ENCODE results near the gene CSAG3. TPM values are rescaled to one million over a fixed set of nuclear protein-coding genes. Genes with fewer than 3 reads are reported as not detected.

CSAG3 gene
- total RNA-seq, 1 donor from 2014 or later, result not detected

DNA sequence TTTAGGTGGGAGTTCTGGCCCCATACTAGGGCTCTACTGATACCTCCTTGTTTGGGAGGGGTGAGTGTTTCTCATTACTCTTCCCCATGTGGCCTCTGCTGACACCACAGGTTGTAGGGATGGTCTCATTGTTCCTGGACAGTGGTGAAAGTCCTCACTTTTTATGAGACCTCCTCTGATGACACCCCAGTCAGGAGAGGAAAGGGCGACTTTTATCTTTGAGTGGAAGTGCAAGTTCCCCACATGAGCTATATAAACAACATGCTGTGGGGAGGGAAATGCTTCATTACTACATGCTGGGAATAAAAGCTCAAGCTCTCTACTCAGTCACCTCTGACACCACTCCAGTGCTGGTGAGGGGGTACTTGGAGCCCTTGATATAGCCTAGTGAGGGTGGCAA is 39.9 kb downstream of the CSAG3 start:
- TF ChIP-seq, protein P1, sequence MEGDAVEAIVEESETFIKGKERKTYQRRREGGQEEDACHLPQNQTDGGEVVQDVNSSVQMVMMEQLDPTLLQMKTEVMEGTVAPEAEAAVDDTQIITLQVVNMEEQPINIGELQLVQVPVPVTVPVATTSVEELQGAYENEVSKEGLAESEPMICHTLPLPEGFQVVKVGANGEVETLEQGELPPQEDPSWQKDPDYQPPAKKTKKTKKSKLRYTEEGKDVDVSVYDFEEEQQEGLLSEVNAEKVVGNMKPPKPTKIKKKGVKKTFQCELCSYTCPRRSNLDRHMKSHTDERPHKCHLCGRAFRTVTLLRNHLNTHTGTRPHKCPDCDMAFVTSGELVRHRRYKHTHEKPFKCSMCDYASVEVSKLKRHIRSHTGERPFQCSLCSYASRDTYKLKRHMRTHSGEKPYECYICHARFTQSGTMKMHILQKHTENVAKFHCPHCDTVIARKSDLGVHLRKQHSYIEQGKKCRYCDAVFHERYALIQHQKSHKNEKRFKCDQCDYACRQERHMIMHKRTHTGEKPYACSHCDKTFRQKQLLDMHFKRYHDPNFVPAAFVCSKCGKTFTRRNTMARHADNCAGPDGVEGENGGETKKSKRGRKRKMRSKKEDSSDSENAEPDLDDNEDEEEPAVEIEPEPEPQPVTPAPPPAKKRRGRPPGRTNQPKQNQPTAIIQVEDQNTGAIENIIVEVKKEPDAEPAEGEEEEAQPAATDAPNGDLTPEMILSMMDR (IDR thresholded peaks at IDR 0.05; ENCODE audit: insufficient read depth, low read length, severe bottlenecking), result no peak
- H3K4me3 ChIP-seq (ENCODE audit: low read depth, low read length), result no peak overlapping the region

DNA sequence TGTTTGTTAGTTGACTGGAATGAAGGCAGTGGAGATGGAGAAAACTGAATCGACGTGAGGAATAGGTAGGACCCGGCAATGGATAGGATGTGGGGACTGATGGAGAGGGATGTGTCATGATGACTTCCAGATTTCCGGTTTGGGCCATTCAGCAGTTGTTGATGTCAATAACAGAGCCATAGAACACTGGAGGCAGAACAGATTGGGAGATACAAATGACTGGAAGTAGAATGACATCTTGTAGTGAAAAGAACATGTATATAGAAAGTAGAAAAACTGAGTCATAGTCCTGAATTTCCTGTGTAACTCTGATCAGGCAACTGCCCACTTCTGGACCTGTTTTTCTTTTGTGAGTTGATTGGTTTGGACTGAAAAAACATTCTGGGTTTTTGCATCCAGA is 47.0 kb downstream of the CSAG3 start:
- Histone ChIP-seq H3K36me3 (ENCODE audit: control insufficient read depth, insufficient read depth, low read length) (no peaks in the 10 kb centered on the region), H3K27me3 (ENCODE audit: control insufficient read depth, insufficient read depth, low read length) (no peaks in the 10 kb centered on the region), H3K4me3 (ENCODE audit: low read depth, low read length) (no peak overlapping the region)
- DNase-seq (ENCODE audit: low read depth) (no peak), FAIRE-seq (no peak)
- TF ChIP-seq, protein P1 (IDR thresholded peaks at IDR 0.05; ENCODE audit: insufficient read depth, low read length, severe bottlenecking), result no peak

More for the DNA sequence above, 39.9 kb downstream of the CSAG3 start:
- Histone ChIP-seq H3K36me3 (ENCODE audit: control insufficient read depth, insufficient read depth, low read length) (no peaks in the 10 kb centered on the region), H3K27me3 (ENCODE audit: control insufficient read depth, insufficient read depth, low read length) (no peaks in the 10 kb centered on the region)
- DNase-seq (ENCODE audit: low read depth) (no peak), FAIRE-seq (no peak)

Other genes starting within 250 kb of the CSAG3 start
- gene GABRQ, start 121.3 kb upstream of the CSAG3 start, total RNA-seq, result under 0.01 and 0.13 TPM in 2 replicates
- not detected in 2 replicates for gene MAGEA3, start 60.4 kb upstream of the CSAG3 start, total RNA-seq
- not detected in 2 replicates for gene CSAG2, start 49.9 kb upstream of the CSAG3 start, total RNA-seq
- gene MAGEA2B, start 44.6 kb upstream of the CSAG3 start, total RNA-seq, result not detected in 2 replicates
- gene CSAG1, start 25.5 kb upstream of the CSAG3 start, total RNA-seq, result not detected in 2 replicates
- not detected in 2 replicates for gene MAGEA12, start 25.5 kb upstream of the CSAG3 start, total RNA-seq
- gene MAGEA2, start 5.4 kb upstream of the CSAG3 start, total RNA-seq, result not detected in 2 replicates
- gene MAGEA6, start 10.5 kb downstream of the CSAG3 start, total RNA-seq, result not detected in 2 replicates
- gene CETN2, start 71.5 kb downstream of the CSAG3 start, total RNA-seq, result 25.0 and 28.0 TPM in 2 replicates
- gene NSDHL, start 71.8 kb downstream of the CSAG3 start, total RNA-seq, result 18.4 and 24.6 TPM in 2 replicates
- gene ZNF185, start 138.8 kb downstream of the CSAG3 start, total RNA-seq, result 93.5 and 264 TPM in 2 replicates
- not detected in 2 replicates for gene PNMA5, start 234.9 kb downstream of the CSAG3 start, total RNA-seq